Thoracic aorta (tissue), 2 donors: Measurements from ENCODE around the gene PDE4B. TPM values are rescaled to one million over a fixed set of nuclear protein-coding genes. Genes with fewer than 3 reads are reported as not detected.

Experiments used
- ATAC-seq: fragments of 150-250 bp; one replicate; pipeline ENCODE4 v1.8.0; 2017; ENCODE audit warnings: low read depth; ENCODE audit not compliant: insufficient number of reproducible peaks, low FRiP score
- DNase-seq: peaks from one replicate; pipeline ENCODE4 v3.0.0-alpha.2; 2020; ENCODE audit warnings: low spot score
- H3K27ac ChIP-seq, 2 donors: fragments of 200-600 bp; sonication (generic); 1 replicate in 1 of 2; 2 replicates in 1 of 2; pipeline ENCODE4 v1.5.1; 2016; ENCODE audit warnings: mild to moderate bottlenecking in 2 of 2, moderate library complexity in 2 of 2
- H3K27me3 ChIP-seq: fragments of 200-600 bp; sonication (generic); replicated peaks from 2 replicates; pipeline ENCODE4 v1.6.0; 2016; ENCODE audit warnings: mild to moderate bottlenecking; ENCODE audit not compliant: insufficient read depth
- H3K36me3 ChIP-seq: fragments of 200-600 bp; sonication (generic); one replicate; pipeline ENCODE4 v1.5.1; 2016
- H3K4me1 ChIP-seq, 2 donors: fragments of 200-600 bp; sonication (generic); 1 replicate in 1 of 2; 2 replicates in 1 of 2; pipeline versions ENCODE4 v1.5.1 to v1.6.0; 2016; ENCODE audit warnings: low read depth in 2 of 2, mild to moderate bottlenecking in 1 of 2; ENCODE audit not compliant: control insufficient read depth in 1 of 2
- H3K4me3 ChIP-seq: fragments of 200-600 bp; sonication (generic); 2 replicates; pipeline ENCODE4 v1.5.1; 2016; ENCODE audit warnings: mild to moderate bottlenecking
- H3K9me3 ChIP-seq: fragments of 200-600 bp; sonication (generic); 2 replicates; pipeline ENCODE4 v1.5.1; 2016
- total RNA-seq, 2 donors: library from RNA; depleted of rRNA; stranded (reverse); fragments of >200 nt; gene quantifications; one replicate each; pipeline versions ENCODE4 v1.1.0 to v1.2.3, GENCODE V29; 2016
- TF ChIP-seq, protein P1 (sequence below): fragments of 200-600 bp; sonication (generic); IDR thresholded peaks from one replicate; pipeline ENCODE4 v1.5.1; 2019; ENCODE audit warnings: antibody characterized with exemption

Gene PDE4B
- total RNA-seq, 2 donors from 2014 or later: 29.0 to 42.4 TPM

DNA sequence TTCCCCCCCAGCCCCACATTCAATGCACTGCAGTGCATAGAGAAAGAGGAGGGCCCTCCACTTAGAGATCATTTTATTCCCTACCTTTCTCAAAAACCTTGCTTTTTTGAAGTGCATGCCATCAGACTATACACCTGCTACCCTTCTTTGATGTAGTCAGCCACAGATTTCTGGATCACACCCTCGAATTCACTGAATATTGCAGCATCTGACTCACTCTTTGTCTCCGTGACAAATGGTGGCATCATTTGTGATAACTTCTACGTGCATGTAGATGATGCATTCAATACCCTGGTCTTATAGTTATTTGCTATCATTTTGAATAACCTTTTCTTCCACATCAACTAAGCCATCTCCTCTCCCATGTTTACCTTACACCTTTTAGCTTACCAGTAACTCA lies 431.0 kb downstream of the PDE4B start:
- TF ChIP-seq, protein P1, sequence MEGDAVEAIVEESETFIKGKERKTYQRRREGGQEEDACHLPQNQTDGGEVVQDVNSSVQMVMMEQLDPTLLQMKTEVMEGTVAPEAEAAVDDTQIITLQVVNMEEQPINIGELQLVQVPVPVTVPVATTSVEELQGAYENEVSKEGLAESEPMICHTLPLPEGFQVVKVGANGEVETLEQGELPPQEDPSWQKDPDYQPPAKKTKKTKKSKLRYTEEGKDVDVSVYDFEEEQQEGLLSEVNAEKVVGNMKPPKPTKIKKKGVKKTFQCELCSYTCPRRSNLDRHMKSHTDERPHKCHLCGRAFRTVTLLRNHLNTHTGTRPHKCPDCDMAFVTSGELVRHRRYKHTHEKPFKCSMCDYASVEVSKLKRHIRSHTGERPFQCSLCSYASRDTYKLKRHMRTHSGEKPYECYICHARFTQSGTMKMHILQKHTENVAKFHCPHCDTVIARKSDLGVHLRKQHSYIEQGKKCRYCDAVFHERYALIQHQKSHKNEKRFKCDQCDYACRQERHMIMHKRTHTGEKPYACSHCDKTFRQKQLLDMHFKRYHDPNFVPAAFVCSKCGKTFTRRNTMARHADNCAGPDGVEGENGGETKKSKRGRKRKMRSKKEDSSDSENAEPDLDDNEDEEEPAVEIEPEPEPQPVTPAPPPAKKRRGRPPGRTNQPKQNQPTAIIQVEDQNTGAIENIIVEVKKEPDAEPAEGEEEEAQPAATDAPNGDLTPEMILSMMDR: no peak

DNA sequence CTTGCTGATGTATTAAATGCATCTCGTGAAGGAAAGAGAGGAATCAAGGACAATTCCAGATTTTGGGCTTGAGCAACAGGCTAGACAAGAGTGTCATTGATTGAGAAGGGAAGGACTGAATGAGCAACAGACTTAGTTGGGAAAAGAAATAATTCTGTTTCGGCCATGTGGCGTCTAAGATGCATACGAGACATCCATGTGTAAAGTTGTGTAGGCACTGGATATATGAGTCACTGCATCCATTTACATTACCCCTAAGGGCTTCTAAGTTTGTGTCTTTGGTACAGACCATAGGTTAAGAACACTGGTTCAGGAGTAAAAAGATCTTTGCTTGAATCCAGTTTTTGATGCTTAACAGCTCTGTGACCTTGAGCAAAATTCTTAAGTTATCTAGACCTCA lies 434.3 kb downstream of the PDE4B start:
- ATAC-seq (no peak), DNase-seq (no peak)
- Histone ChIP-seq H3K27me3 (no peaks in the 10 kb centered on the region), H3K36me3 (no peaks in the 10 kb centered on the region), H3K27ac (no peak overlapping the region), H3K4me3 (no peak overlapping the region), H3K9me3 (no peaks in the 10 kb centered on the region), H3K4me1 (no peaks in the 10 kb centered on the region)
- TF ChIP-seq, protein P1: no peak

More for the DNA sequence above, 431.0 kb downstream of the PDE4B start:
- DNase-seq: no peak
- Histone ChIP-seq H3K4me3 (no peak overlapping the region), H3K4me1 (no peaks in the 10 kb centered on the region), H3K36me3 (no peaks in the 10 kb centered on the region), H3K9me3 (no peaks in the 10 kb centered on the region), H3K27ac (no peak overlapping the region), H3K27me3 (no peaks in the 10 kb centered on the region)
- ATAC-seq: no peak

DNA sequence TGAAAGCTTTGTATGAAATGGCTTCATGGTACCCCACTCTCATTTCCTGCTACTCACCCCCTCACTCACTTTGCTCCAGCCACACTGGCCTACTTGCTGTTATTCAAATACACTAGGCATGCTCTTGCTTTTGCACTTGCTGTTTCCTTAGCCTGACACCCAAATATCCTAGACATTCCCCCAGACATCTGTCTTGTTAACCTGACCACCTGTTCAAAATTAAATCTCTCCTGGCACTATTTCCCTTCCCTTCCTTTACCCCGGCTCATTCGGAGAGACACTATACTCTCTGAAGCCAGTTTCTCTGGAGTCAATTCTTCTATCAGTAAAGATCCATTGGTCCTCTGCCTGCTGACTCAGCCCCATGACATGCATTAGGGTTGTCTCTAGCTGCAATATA lies 435.3 kb downstream of the PDE4B start:
- ATAC-seq: no peak
- H3K27me3 ChIP-seq: no peaks in the 10 kb centered on the region

DNA sequence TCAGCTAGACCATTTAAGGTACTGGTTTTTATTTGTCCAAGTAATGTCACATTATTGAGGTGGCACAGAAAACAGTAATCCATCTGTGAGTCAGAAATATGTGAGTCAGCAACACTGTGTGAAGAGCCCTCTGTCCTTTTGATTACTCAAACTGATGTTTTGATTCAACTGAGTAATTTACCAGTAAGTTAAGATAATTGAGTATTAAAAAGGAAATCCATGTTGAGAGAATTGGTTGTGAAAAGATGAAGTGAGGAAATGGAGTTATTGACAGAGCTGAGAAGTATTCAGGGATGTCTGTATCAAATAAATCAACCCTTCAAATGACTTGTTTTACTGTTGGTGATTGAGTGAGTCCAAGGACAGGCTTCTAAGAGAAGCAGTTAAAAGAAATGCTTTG lies 438.5 kb downstream of the PDE4B start:
- no peaks in the 10 kb centered on the region for H3K36me3 ChIP-seq
- no peak overlapping the region for H3K27ac ChIP-seq
- H3K27me3 ChIP-seq: no peaks in the 10 kb centered on the region
- H3K4me1 ChIP-seq: no peaks in the 10 kb centered on the region
- ATAC-seq (no peak), DNase-seq (no peak)
- TF ChIP-seq, protein P1: no peak
- H3K9me3 ChIP-seq: no peaks in the 10 kb centered on the region
- no peak overlapping the region for H3K4me3 ChIP-seq

More for the DNA sequence above, 435.3 kb downstream of the PDE4B start:
- no peak for DNase-seq
- TF ChIP-seq, protein P1: no peak
- Histone ChIP-seq H3K4me1 (no peaks in the 10 kb centered on the region), H3K4me3 (no peak overlapping the region), H3K36me3 (no peaks in the 10 kb centered on the region), H3K9me3 (no peaks in the 10 kb centered on the region), H3K27ac (no peak overlapping the region)

DNA sequence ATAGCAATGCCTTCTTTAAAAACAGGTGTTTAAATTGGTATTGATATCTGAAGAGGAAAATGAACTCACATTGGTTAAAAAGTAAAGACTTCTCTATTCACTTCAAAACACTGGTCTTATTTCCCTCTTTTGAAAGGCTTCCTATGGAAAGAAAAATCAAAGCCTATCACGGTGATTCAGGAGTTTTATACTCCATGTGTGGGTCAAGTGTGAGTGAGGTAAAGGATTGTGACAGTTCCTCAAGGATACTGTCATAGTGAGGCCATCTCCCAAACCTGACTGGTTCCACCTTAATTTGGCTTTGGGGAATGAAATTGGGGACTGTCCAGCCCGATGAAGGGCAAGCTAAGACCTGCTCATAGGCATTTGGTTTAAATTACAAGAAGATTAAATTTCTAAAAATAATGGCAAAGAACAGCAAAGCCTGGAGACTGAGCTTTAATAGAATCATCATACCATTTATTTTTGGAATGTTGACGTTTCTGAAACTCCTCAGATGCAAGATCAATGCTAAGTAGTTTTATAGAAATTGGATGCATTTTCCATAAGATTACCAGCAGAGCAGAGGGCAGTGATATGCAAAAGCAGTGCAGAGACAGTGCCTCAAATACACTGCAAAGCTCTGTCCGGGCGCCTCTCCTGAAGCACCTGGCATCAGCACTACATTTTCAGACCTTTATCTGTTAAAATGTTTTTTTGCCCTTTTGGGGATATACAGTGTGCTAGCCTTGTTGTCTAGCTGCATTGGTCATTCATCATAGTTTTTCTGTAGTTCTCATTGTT lies 439.2 kb downstream of the PDE4B start:
- no peaks in the 10 kb centered on the region for H3K4me1 ChIP-seq
- H3K4me3 ChIP-seq: no peak overlapping the region
- TF ChIP-seq, protein P1: no peak
- no peaks in the 10 kb centered on the region for H3K9me3 ChIP-seq
- no peaks in the 10 kb centered on the region for H3K27me3 ChIP-seq
- ATAC-seq (no peak), DNase-seq (no peak)
- no peak overlapping the region for H3K27ac ChIP-seq
- no peaks in the 10 kb centered on the region for H3K36me3 ChIP-seq
